A549 (cell line): ENCODE results near the gene LRRC7. TPM values are rescaled to one million over a fixed set of nuclear protein-coding genes. Genes with fewer than 3 reads are reported as not detected.

ENCODE experiments used
- ATAC-seq, 2 experiments: fragments of 200-7000 bp in 1 of 2; fragments of >200 bp in 1 of 2; cut with Nextera tagmentation in 1 of 2; cut with Tn5 transposase in 1 of 2; 3 replicates each; pipeline versions ENCODE4 v1.8.0 to v1.9.1; 2018 to 2020; ENCODE audit warnings: mild to moderate bottlenecking in 1 of 2, moderate library complexity in 1 of 2
- CTCF ChIA-PET: fragments of 300-600 bp; sonication (Branson Sonifier 250); formaldehyde crosslinking; extraction: SDS; loops from one replicate; lab custom pipeline; 2021; ENCODE audit warnings: antibody characterized with exemption, inconsistent platforms; lab: Yijun Ruan, JAX
- POLR2A ChIA-PET: fragments of 350-600 bp; formaldehyde crosslinking; extraction: SDS; loops from one replicate; lab custom pipeline; 2021; ENCODE audit warnings: antibody characterized with exemption, inconsistent platforms; lab: Yijun Ruan, JAX
- DNase-seq, 2 experiments: peaks; one replicate each; pipeline versions ENCODE4 v3.0.0 to v3.0.0-alpha.2; 2011 to 2016; ENCODE audit warnings: low read depth in 1 of 2, low spot score in 1 of 2
- FAIRE-seq: peaks from 2 replicates; lab custom pipeline; 2011; peaks lifted over from hg19 to GRCh38; lab: Jason Lieb, UNC
- H3K27ac ChIP-seq, 2 experiments: fragments of >200 bp; sonication (Bioruptor Twin); formaldehyde crosslinking; 3 replicates each; pipeline ENCODE4 v1.5.1; 2016 to 2017
- H3K4me1 ChIP-seq: fragments of >200 bp; sonication (Bioruptor Twin); formaldehyde crosslinking; 3 replicates; pipeline ENCODE4 v1.6.1; 2016
- H3K4me2 ChIP-seq: fragments of >200 bp; sonication (Bioruptor Twin); formaldehyde crosslinking; 3 replicates; pipeline ENCODE4 v1.6.1; 2016
- H3K4me3 ChIP-seq: fragments of >200 bp; sonication (Bioruptor Twin); formaldehyde crosslinking; 3 replicates; pipeline ENCODE4 v1.5.1; 2016
- H3K9me3 ChIP-seq: fragments of >200 bp; sonication (Bioruptor Twin); formaldehyde crosslinking; 3 replicates; pipeline ENCODE4 v1.6.1; 2016
- CBX2 ChIP-seq: fragments of 200-600 bp; sonication (generic); IDR thresholded peaks from 2 replicates; pipeline ENCODE4 v1.6.1; 2016; ENCODE audit warnings: low read depth, mild to moderate bottlenecking, borderline replicate concordance
- CHD4 ChIP-seq: fragments of 200-600 bp; sonication (generic); IDR thresholded peaks from 2 replicates; pipeline ENCODE4 v1.6.1; 2016; ENCODE audit warnings: antibody characterized with exemption, mild to moderate bottlenecking, borderline replicate concordance
- CTCF ChIP-seq: fragments of >200 bp; sonication (Bioruptor Twin); formaldehyde crosslinking; IDR thresholded peaks from 3 replicates; pipeline ENCODE4 v1.5.1; 2016
- E2F6 ChIP-seq: IDR thresholded peaks from 2 replicates; pipeline ENCODE4 v1.6.1; 2012; ENCODE audit warnings: low read depth, borderline replicate concordance
- EHF ChIP-seq: fragments of 250-450 bp; sonication (Bioruptor Pico); IDR thresholded peaks from 2 replicates; pipeline ENCODE4 v1.5.0; 2020; ENCODE audit warnings: mild to moderate bottlenecking
- FOSL2 ChIP-seq, 2 experiments: fragments of 450-650 bp in 1 of 2; fragments of >200 bp in 1 of 2; sonication (Bioruptor Twin) in 1 of 2; formaldehyde crosslinking; IDR thresholded peaks; 2 replicates each; pipeline versions ENCODE4 v1.5.0 to v1.6.1; 2016 to 2020; ENCODE audit warnings: mild to moderate bottlenecking in 1 of 2, moderate library complexity in 1 of 2
- GATA3 ChIP-seq: IDR thresholded peaks from 2 replicates; pipeline ENCODE4 v1.6.1; 2012; ENCODE audit warnings: borderline replicate concordance
- HES2 ChIP-seq: fragments of >200 bp; sonication (Bioruptor Twin); formaldehyde crosslinking; IDR thresholded peaks from 2 replicates; pipeline ENCODE4 v1.6.1; 2016
- HOXB5 ChIP-seq: fragments of 250-450 bp; sonication (Bioruptor Pico); IDR thresholded peaks from 2 replicates; pipeline ENCODE4 v1.5.0; 2020; ENCODE audit warnings: mild to moderate bottlenecking, moderate library complexity
- KDM1A ChIP-seq: fragments of 200-600 bp; sonication (generic); IDR thresholded peaks from 2 replicates; pipeline ENCODE4 v1.6.1; 2016; ENCODE audit warnings: low read depth, mild to moderate bottlenecking
- KDM5A ChIP-seq: fragments of 200-600 bp; sonication (generic); IDR thresholded peaks from 2 replicates; pipeline ENCODE4 v1.6.1; 2016; ENCODE audit warnings: antibody characterized with exemption, mild to moderate bottlenecking
- MAFK ChIP-seq: fragments of 450-650 bp; IDR thresholded peaks from 2 replicates; pipeline ENCODE4 v1.6.1; 2014; ENCODE audit not compliant: partially characterized antibody
- NPAS2 ChIP-seq: fragments of 250-450 bp; sonication (Bioruptor Pico); IDR thresholded peaks from 2 replicates; pipeline ENCODE4 v1.8.0; 2022; ENCODE audit warnings: mild to moderate bottlenecking, moderate library complexity, borderline replicate concordance
- PBX3 ChIP-seq: IDR thresholded peaks from 2 replicates; pipeline ENCODE4 v1.6.1; 2012
- PHF8 ChIP-seq: fragments of 200-600 bp; sonication (generic); IDR thresholded peaks from 2 replicates; pipeline ENCODE4 v1.6.1; 2016; ENCODE audit warnings: low read depth, mild to moderate bottlenecking, antibody characterized with exemption, moderate library complexity, borderline replicate concordance
- POLR2AphosphoS2 ChIP-seq: conservative IDR thresholded peaks from 2 replicates; pipeline ENCODE4 v1.6.1; 2012; ENCODE audit warnings: low read length, improper control_type of control experiment, inconsistent platforms
- RAD21 ChIP-seq, 2 experiments: fragments of >200 bp in 1 of 2; sonication (Bioruptor Twin) in 1 of 2; formaldehyde crosslinking in 1 of 2; IDR thresholded peaks in 1 of 2; conservative IDR thresholded peaks in 1 of 2; 2 replicates in 1 of 2; 3 replicates in 1 of 2; pipeline ENCODE4 v1.6.1; 2012 to 2018; ENCODE audit warnings: inconsistent platforms in 1 of 2
- RCOR1 ChIP-seq: fragments of 150-350 bp; IDR thresholded peaks from 2 replicates; pipeline ENCODE4 v1.6.1; 2014; ENCODE audit warnings: antibody characterized with exemption, low read length, low read depth
- SREBF2 ChIP-seq: fragments of 450-650 bp; IDR thresholded peaks from 2 replicates; pipeline ENCODE4 v1.6.1; 2014; ENCODE audit warnings: mild to moderate bottlenecking, moderate library complexity
- TP53 ChIP-seq: fragments of 250-450 bp; sonication (Bioruptor Pico); IDR thresholded peaks from 2 replicates; pipeline ENCODE4 v1.5.0; 2021; ENCODE audit warnings: mild to moderate bottlenecking, moderate library complexity
- USF2 ChIP-seq: fragments of 450-650 bp; IDR thresholded peaks from 2 replicates; pipeline ENCODE4 v1.6.1; 2014; ENCODE audit warnings: antibody characterized with exemption
- ZNF302 ChIP-seq: fragments of 250-450 bp; sonication (Bioruptor Pico); IDR thresholded peaks from 2 replicates; pipeline ENCODE4 v1.9.0; 2021; ENCODE audit warnings: inconsistent platforms, mild to moderate bottlenecking, moderate library complexity
- WGBS: methylation state at CpG from one replicate; pipeline ENCODE4 v1.1.6; 2017; ENCODE audit errors: missing lambda C conversion rate; 5-methylcytosine and 5-hydroxymethylcytosine counted together
- polyA plus RNA-seq, 4 experiments: library from polyadenylated mRNA; depleted of rRNA in 3 of 4; stranded (reverse); fragments of >200 nt; fragmentation: RNase III in 1 of 4; extraction: RNeasy Plus Mini Kit Qiagen cat#74134 plus additional on column Dnase treatment in 1 of 4; gene quantifications; 2 replicates in 3 of 4; 3 replicates in 1 of 4; pipeline ENCODE4 v1.2.3, GENCODE V29; 2011 to 2017

The LRRC7 gene
- polyA plus RNA-seq, 2 of the 4 experiments (the other 2 are of a cell fraction), result not detected

- TF ChIP-seq FOSL2 (IDR thresholded peaks at IDR 0.05) (no peak), FOSL2 (CRISPR knock-in tag; IDR thresholded peaks at IDR 0.05) (peak; percentile 30; the same call in 1 of the 2 replicates), RCOR1 (no peak), E2F6 (no peak), HES2 (no peak), KDM1A (no peak), ZNF302 (CRISPR knock-in tag) (no peak), HOXB5 (CRISPR knock-in tag) (no peak), POLR2AphosphoS2 (no peak), MAFK (peak; percentile 31), GATA3 (no peak), PHF8 (no peak)
- Histone ChIP-seq H3K4me3 (no peak overlapping the region), H3K9me3 (no peaks in the 10 kb centered on the region), H3K4me2 (peak overlapping the region; percentile 44; the same call in 2 of the 3 replicates), H3K27ac (no peak overlapping the region), H3K4me1 (peaks cover 10% of the 10 kb centered on the region)
- ChIA-PET POLR2A (no interaction called here), CTCF (no interaction called here)
- FAIRE-seq (no peak), ATAC-seq (peak; percentile 73 to 89), DNase-seq (peak in 1 of 2 experiments; percentile 30)
- 82% methylated on average over 5 of the region's 5 CpGs for WGBS
Observed at GRCh38 chr1:70156529-70157120, 588.9 kb downstream of the LRRC7 start.

GRCh38 chr1:70164350-70164749 is 596.6 kb downstream of the LRRC7 start:
- CTCF ChIA-PET, result interaction anchor here (0.6 to 1.2 kb wide), 2 partner anchors 32 to 33 kb away, joined by 3 read pairs; no protein-coding TSS in a partner anchor
- TF ChIP-seq E2F6, result no peak
- TF ChIP-seq EHF, result no peak
- H3K9me3 ChIP-seq, result no peaks in the 10 kb centered on the region
- no peak overlapping the region for H3K4me3 ChIP-seq
- no peak for DNase-seq
- no peak for FAIRE-seq
- POLR2A ChIA-PET, result no interaction called here
- no peak for ATAC-seq
- WGBS, result 92% methylated on average over 4 of the region's 4 CpGs
- no peaks in the 10 kb centered on the region for H3K4me1 ChIP-seq
- no peak overlapping the region for H3K27ac ChIP-seq
- H3K4me2 ChIP-seq, result no peak overlapping the region

GRCh38 chr1:70168283-70168682 is 600.6 kb downstream of the LRRC7 start:
- FAIRE-seq, result no peak
- ChIA-PET CTCF (no interaction called here), POLR2A (no interaction called here)
- Histone ChIP-seq H3K4me2 (no peak overlapping the region), H3K9me3 (no peaks in the 10 kb centered on the region), H3K4me1 (no peaks in the 10 kb centered on the region), H3K27ac (no peak overlapping the region), H3K4me3 (no peak overlapping the region)
- DNase-seq, result no peak
- TF ChIP-seq TP53 (CRISPR knock-in tag) (no peak), NPAS2 (no peak), CTCF (no peak), USF2 (no peak), CBX2 (no peak), CHD4 (no peak), PBX3 (no peak), SREBF2 (no peak), KDM5A (no peak), RAD21 (conservative IDR thresholded peaks at IDR 0.05 in 1 of 2, IDR thresholded peaks at IDR 0.05 in 1 of 2) (no peak)
- ATAC-seq, result no peak
